GM18499 (cell line): ENCODE data around the gene EVC.
"Not testable (repeated sequence)": the region's sequence is repeated elsewhere in the genome, so short reads cannot be mapped to it uniquely, and the experiment has no call there.

ENCODE experiments used
- ATAC-seq: cut with Tn5 transposase; IDR thresholded peaks from one replicate; pipeline ENCODE4 v1.9.1; 2021; ENCODE audit warnings: moderate number of reproducible peaks; ENCODE audit not compliant: insufficient read depth, unreplicated experiment

EVC gene

DNA sequence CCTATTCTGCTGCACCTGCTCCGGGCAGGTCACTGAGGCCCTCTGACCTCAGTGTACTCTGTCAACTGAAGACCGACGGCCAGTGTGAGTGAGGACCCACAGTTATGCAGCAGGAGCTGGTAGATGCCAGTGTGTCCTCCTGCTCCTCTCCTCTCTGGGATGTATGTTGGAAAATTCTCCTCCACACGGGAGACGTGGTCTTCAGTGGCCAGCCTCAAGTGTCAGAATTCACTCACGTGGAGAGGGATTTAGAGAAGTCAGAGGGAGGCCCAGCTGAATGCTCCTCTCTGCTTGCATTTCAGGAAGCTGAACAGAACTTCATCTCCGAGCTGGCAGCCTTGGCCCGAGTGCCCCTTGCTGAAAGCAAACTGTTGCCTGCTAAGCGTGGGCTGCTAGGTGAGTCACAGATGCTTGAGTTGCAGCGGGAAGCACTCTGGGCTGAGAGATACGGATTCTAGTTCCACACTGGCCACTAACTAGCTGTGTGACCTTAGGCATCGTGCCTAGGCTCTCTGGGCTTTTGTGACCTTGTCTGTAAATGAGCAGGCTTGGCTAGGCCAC lies 98.3 kb downstream of the EVC start:
- ATAC-seq, result no peak

GRCh38 chr4:5810151-5810550 lies 99.2 kb downstream of the EVC start:
- no peak for ATAC-seq

DNA sequence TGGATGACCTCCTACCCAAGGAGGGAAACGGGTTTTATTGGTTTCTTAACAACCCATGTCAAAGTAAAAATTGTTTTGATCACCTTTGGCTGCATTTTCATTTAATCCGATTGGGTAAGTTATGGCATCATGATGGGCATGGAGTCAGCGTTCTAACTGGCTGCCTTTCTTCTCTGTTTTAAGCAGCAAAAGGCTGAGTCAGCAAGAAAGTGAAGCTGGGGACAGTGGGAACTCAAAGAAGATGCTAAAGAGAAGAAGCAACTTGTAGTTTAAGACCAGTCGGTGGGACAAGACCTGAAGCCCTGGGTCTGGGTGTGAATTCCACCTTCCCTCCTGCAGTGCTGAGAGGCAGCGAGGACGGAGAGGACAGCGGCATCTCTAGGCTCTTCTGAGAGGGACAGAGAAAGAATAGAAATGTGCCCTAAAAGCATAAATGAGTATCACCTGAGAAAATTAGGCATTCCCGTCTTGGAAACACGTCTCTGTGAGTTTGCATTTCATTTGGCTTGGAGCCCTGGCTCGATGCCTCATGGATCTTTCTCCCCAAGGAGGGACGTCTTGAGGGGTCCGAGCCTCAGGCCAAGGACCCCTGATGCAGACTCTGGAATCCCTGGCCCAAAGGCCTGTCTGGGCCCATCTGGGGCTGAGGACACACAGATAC lies 99.9 kb downstream of the EVC start:
- no peak for ATAC-seq

- not testable (repeated sequence) for ATAC-seq
These were observed 101.1 kb downstream of the EVC start for GRCh38 chr4:5812057-5812456.

GRCh38 chr4:5812506-5813229 lies 101.7 kb downstream of the EVC start:
- ATAC-seq, result no peak

- no peak for ATAC-seq
These were observed 102.9 kb downstream of the EVC start for GRCh38 chr4:5813882-5814255.

DNA sequence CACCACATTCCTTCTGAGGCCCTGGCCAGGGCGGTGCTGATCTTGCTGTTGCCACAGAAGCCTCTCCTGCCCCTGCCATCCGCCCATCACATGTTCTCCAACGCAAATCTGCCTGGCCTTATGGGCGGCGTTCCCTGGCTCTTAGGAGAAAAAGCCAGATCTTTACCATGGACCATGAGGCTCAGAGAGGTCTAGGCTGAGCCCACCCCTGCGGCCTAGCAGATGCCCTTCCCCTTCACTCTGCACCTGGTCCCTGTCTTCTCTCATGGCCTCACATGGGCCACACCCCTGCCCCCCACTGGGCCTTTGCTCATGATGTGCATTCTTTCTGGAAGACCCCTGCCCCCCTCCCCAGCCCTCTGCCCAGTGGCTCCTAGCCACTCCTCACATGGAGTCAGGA lies 103.4 kb downstream of the EVC start:
- no peak for ATAC-seq

DNA sequence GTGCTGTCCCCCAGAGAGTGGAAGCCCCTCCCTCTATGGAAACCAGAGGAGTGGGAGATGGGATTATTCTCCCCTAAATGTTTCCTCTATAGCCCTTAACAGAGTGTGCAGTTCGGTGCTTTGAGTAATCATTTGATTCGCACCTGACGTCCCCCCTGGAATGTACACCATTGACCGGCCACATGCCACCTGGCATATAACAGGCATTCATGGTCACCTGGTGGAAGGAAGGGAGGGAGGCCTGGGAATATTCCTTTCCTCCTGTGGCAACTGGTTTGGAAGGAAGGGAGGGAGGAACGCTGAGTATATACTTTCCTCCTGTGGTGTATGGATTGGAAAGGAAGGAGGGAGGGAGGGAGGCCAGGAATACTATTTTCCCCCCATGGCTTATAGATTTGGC lies 104.6 kb downstream of the EVC start:
- ATAC-seq, result no peak

- ATAC-seq, result no peak
These were observed 105.1 kb downstream of the EVC start for GRCh38 chr4:5816101-5816500.

DNA sequence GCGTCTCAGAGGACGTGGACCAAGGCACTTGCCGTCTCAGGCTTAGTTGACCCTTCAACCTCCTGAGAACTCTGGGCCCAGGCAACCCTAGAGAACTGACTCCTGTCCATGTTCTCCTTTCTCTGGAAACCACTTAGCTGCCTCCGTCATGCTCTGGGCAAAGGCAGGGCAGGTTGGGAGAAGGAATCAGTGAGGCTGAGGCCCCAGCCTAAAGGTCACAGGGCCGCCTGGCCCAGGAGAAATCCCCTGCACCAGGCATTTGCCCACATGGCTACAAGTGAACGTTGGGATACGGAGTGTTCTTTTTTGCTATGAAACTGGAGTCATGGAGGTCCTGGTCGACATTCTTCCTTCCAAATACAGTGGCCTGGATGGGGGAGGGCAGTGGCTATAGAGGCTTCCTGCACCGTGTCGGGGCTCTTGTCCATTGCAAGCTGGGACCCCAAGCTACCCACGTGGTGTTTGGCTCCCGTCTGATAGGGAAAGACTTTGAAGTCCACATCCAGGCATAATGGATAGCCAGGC lies 105.9 kb downstream of the EVC start:
- no peak for ATAC-seq

DNA sequence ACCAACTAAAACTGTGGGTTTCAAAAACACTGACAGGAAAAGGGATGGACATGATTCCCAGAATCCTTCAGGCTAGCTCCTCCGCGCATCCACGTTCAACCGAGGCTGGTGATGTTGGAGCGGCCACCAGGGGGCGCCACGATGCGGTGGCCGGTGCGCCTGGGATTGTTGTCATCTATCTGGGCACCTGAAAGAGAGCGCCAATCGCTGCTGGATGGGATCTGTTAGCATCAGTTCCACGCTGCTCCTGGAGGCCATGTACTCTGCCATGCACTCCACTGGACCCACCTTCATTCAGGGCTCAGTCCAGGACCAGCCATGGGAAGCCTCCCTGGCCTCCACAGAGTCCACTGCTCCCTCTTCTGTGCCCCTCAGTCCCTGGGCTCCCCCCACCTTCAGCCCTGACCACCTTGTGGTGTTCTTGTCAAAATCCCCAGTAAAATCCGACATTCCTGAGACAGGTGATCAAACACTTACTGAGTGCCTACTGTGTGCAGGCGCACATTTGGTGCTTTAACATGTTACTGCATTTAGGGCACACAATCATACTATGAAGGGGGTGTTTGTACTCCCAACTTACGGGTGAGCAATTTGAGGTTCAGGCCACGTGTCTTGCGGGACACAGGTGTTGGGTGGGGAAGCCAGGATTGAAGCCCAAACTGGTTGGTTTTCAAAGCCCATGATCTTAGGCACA lies 110.8 kb downstream of the EVC start:
- no peak for ATAC-seq

DNA sequence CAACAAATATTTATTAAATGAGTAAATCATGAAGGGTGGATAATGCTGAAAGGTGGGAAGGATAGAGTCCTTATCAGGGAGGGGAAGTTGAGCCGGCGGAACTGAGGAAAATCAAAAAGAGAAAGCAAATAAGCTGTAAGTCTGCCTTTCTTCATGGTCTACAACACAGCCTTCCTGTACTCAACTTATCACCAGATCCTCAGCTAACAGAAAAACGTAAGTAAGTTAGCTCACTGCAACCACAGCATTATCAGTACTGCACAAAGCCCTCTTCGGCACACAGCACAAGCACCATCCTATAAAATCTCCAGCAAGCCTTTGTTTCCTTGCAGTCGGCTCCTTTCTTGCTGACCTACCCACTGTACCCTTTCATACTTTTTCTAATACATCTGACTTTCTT lies 111.6 kb downstream of the EVC start:
- ATAC-seq, result no peak

- no peak for ATAC-seq
These were observed 112.7 kb downstream of the EVC start for GRCh38 chr4:5823542-5824211.

DNA sequence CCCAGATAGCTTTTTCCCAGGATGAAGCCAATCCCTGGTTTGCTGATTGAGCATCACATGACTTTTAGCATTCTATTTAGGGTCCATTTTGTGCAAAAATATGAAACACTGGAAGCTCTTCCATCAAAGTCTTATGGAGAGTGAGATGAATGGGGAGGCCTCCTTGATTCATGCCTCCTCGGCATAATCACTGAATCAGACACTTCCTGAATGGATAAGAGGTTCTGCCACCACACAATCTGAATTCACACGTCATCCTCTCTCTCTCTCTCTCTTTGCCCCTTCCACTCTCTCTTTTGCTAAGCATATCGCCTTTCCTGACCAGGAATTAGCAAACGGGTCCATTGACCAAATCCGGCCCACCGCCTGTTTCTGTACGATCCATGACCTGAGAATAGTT lies 113.2 kb downstream of the EVC start:
- ATAC-seq, result no peak

DNA sequence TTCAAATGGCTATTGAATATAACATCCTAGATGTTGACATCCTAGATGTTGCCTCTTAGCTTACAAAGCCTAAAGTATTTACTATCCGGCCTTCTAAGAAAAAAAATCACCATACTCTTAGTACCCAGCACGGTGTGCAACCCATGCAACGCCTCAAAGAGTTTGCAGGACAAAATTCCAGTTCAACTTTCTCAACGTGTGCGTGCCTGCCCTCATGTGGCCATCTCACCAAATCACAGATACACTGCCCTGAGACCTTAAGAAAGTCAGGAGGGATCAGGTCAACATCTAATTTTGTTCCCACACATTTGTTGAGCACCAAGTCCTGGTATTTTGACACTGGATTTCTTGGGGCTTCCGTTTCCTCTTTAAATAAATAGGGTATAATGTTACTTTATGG lies 113.6 kb downstream of the EVC start:
- no peak for ATAC-seq

GRCh38 chr4:5825321-5826041 lies 114.5 kb downstream of the EVC start:
- ATAC-seq, result no peak

DNA sequence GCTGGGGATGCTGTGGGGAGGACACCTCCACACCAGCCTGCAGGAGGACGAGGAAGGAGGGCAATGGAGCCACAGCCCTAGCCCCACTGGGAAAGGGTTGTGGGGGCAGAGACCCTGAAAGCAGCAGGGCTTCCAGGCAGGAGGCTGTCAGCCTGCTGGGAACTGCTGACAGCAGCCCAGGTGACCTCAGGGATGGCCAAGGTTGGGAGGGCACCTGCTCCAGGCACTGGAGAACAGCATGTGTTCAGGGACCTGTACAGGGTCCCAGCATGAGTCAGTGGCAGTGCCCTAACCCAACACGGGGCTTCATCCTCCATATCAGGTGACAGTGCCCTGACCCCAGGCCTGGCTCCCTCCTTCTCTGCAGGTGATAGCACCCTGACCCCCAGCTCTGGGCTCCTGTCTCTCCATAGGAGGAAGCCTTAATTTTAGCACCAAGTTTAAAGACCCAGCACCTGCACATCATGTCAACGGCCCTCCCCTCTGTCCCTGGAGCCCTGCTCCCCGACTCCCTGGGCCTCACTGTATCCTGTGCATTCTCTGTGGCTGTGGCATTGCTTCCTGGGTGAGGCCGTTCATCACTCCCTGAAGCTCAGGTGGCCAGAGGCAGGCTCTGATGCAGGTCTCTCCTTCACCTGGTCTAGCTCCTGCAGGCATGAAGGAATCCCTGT lies 115.6 kb downstream of the EVC start:
- ATAC-seq, result no peak

GRCh38 chr4:5827108-5828004 lies 116.4 kb downstream of the EVC start:
- ATAC-seq, result no peak
